ENCODE data around the gene TFG.
A peak's percentile ranks its signal among the peaks of the same experiment; 100 is the strongest.
"Not testable (repeated sequence)": the region's sequence is repeated elsewhere in the genome, so short reads cannot be mapped to it uniquely, and the experiment has no call there.

Gene TFG
- 48.6 to 89.4 (median 75.9) reads per million in 9 experiments for total RNA-seq

DNA sequence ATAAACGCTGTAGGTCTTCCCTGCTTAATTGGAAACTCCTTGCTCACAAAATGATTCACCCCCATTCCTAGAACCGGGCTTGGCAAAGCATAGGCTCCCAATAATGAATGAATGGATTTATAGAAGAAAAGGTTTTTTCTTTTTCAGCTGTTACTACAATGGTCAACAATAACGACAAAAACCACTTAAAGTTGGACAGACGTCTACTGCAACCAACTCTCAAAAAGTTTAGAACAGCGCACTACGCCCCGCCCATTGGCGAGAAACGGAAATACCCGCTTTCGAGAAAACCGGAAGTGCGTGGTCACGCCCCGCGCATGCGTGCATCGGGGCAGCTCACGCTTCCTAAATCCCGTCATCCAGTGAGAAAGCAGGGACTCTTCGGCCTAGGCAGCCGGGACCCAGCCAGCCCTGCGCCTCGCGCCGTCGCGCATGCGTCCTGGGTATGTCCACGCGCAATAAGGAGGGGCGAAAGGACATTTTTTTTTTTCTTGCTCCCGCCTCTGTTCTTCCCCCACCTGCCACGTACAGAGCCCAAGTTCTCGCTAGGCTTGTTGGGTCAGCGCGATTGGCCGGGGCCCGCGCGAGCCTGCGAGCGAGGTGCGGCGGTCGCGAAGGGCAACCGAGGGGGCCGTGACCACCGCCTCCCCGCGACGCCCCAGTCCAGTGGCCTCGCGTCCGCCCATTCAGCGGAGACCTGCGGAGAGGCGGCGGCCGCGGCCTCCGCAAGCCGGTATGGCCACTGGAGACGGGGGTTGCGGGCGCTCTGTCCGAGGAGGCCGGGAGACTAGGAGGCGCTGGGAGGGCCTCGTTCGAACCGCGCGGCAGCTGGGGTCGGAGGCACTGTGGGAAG, at the start of gene TFG:
Gene TFG, plus strand, starts transcription at position 506 of the 853 bp plus-strand sequence. CDS start 4,192 bp downstream, outside the sequence.
- H3K27me3 Mint-ChIP-seq, result peaks cover 17 to 22% of the 10 kb centered on the region in 2 donors
- H3K9me3 Mint-ChIP-seq, result peaks cover 5 to 8% of the 10 kb centered on the region in 2 donors
- H3K4me1 Mint-ChIP-seq (ENCODE audit: low read depth in 2 of 2), result peaks cover 24 to 53% of the 10 kb centered on the region in 2 donors
- H3K4me3 Mint-ChIP-seq, result peak within 1 kb of the TSS; percentile 88 to 89
- peak within 1 kb of the TSS; percentile 98 to 99 for H3K27ac Mint-ChIP-seq
- peak; percentile 96 to 97 (median 97) for DNase-seq
- peaks cover 30% of the 10 kb centered on the region for H3K36me3 Mint-ChIP-seq (ENCODE audit: insufficient read depth)
- peak; percentile 91 for ATAC-seq (replicated peaks)

DNA sequence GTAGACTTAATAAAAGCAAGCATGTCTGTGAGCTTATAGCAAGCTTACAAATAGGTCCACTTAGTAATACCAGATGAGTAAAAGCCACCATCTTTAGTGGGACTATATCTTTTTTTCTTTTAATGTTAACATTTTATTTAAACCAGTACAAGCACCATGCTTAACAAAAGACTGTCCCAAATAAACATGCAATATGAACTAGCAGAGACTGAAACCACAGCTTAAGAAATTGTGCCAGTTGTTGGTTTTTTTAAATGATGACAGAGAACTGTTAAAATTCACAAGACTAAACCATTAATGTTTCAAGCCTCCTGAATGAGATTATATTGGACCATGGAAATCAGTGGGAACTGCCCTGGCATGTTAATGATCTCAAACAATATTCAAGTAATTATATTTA, 48.0 kb upstream of the TFG start:
- H3K4me3 Mint-ChIP-seq; H3K9me3 Mint-ChIP-seq; H3K4me1 Mint-ChIP-seq (ENCODE audit: low read depth in 2 of 2); H3K27ac Mint-ChIP-seq; DNase-seq; ATAC-seq (replicated peaks); H3K36me3 Mint-ChIP-seq (ENCODE audit: insufficient read depth): not testable (repeated sequence)
- H3K27me3 Mint-ChIP-seq, result peaks cover 10 to 28% of the 10 kb centered on the region in 2 donors

DNA sequence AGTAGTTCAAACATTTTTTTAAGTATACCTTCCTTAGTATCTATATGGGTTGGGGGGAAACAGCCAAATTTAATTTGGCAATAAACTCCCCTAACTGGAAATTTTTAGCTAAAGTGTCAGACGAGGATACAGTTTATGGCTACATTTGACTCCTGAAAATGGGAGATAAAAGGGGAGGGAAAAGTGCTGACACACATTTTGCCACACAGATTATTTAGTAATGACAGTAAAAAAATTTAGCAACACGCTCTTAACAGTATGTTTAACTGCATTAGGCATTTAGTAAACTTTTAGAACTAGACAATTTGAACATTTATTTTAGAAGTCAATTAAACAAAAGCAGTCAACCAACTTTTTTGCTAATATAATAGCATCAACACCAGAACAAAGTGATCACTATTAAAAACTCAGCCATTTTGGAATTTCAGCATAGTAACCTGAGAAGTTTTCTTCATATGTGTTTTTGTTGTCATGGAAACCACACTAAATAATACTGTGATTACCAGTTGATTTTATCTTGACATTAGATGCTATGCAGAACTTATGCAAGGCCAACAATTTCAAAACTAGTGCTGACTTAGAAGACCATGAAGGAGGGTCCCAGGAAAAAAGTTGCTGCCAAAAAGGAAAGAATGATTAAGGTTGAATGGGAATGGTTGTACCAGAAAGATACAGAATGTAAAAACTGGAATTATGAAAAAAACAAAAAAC, 47.0 kb upstream of the TFG start:
- DNase-seq, result no peak
- Mint-ChIP-seq H3K36me3 (ENCODE audit: insufficient read depth) (no peaks in the 10 kb centered on the region), H3K27me3 (peaks cover 10 to 28% of the 10 kb centered on the region in 2 donors), H3K4me1 (ENCODE audit: low read depth in 2 of 2) (peaks cover 5 to 6% of the 10 kb centered on the region in 2 donors), H3K27ac (no peak overlapping the region), H3K4me3 (no peak overlapping the region), H3K9me3 (no peaks in the 10 kb centered on the region)
- ATAC-seq (replicated peaks), result no peak

GRCh38 chr3:100665230-100665629, 44.1 kb upstream of the TFG start:
- Mint-ChIP-seq H3K4me1 (ENCODE audit: low read depth in 2 of 2) (peaks cover 5 to 6% of the 10 kb centered on the region in 2 donors), H3K27ac (no peak overlapping the region), H3K27me3 (peaks cover 11 to 19% of the 10 kb centered on the region in 2 donors), H3K4me3 (peak overlapping the region in 1 of 2 donors; percentile 9), H3K36me3 (ENCODE audit: insufficient read depth) (no peaks in the 10 kb centered on the region), H3K9me3 (peaks cover 0 to 3% of the 10 kb centered on the region in 2 donors)
- DNase-seq (no peak), ATAC-seq (replicated peaks) (peak; percentile 22)

DNA sequence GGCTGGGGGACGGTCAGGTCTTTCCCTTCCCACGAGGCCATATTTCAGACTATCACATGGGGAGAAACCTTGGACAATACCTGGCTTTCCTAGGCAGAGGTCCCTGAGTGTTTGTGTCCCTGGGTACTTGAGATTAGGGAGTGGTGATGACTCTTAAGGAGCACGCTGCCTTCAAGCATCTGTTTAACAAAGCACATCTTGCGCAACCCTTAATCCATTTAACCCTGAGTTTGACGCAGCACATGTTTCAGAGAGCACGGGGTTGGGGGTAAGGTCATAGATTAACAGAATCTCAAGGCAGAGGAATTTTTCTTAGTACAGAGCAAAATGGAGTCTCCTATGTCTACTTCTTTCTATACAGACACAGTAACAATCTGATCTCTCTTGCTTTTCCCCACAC, 42.6 kb upstream of the TFG start:
- H3K27ac Mint-ChIP-seq; H3K4me1 Mint-ChIP-seq (ENCODE audit: low read depth in 2 of 2); DNase-seq; H3K4me3 Mint-ChIP-seq; ATAC-seq (replicated peaks); H3K36me3 Mint-ChIP-seq (ENCODE audit: insufficient read depth): not testable (repeated sequence)
- peaks cover 3 to 12% of the 10 kb centered on the region in 2 donors for H3K9me3 Mint-ChIP-seq
- H3K27me3 Mint-ChIP-seq, result peaks cover 19 to 20% of the 10 kb centered on the region in 2 donors

GRCh38 chr3:100667316-100667715, 42.0 kb upstream of the TFG start:
- not testable (repeated sequence) for ATAC-seq (replicated peaks); H3K4me3 Mint-ChIP-seq; H3K36me3 Mint-ChIP-seq (ENCODE audit: insufficient read depth); H3K27ac Mint-ChIP-seq; DNase-seq; H3K4me1 Mint-ChIP-seq (ENCODE audit: low read depth in 2 of 2)
- Mint-ChIP-seq H3K9me3 (peaks cover 3 to 12% of the 10 kb centered on the region in 2 donors), H3K27me3 (peaks cover 13 to 17% of the 10 kb centered on the region in 2 donors)

DNA sequence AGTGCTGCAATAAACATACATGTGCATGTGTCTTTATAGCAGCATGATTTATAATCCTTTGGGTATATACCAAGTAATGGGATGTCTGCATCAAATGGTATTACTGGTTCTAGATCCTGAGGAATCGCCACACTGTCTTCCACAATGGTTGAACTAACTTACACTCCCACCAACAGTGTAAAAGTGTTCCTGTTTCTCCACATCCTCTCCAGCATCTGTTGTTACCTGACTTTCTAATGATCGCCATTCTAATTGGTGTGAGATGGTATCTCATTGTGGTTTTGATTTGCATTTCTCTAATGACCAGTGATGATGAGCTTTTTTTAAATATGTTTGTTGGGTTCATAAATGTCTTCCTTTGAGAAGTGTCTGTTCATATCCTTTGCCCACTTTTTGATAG, 38.3 kb upstream of the TFG start:
- Mint-ChIP-seq H3K9me3 (peaks cover 3 to 12% of the 10 kb centered on the region in 2 donors), H3K27me3 (peaks cover 16 to 21% of the 10 kb centered on the region in 2 donors)
- H3K36me3 Mint-ChIP-seq (ENCODE audit: insufficient read depth); DNase-seq; H3K4me1 Mint-ChIP-seq (ENCODE audit: low read depth in 2 of 2); H3K27ac Mint-ChIP-seq; H3K4me3 Mint-ChIP-seq; ATAC-seq (replicated peaks): not testable (repeated sequence)

DNA sequence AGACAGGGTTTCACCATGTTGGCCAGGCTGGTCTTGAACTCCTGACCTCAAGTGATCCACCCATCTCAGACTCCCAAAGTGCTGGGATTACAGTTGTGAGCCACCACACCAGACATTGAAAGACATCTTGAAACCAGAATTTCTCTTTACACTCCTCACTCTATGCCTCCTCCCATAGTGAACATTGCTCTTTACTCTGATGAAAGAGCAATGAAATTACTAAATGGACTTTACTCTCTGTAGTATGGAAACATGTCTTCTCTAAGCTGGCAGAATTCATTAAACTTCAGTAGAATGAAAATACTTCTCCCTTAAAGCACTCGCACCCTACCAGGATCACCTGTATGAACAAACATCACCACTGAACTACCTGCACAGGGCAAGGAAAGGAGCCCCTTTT, 27.8 kb upstream of the TFG start:
- no peak for DNase-seq
- Mint-ChIP-seq H3K9me3 (no peaks in the 10 kb centered on the region), H3K36me3 (ENCODE audit: insufficient read depth) (no peaks in the 10 kb centered on the region), H3K4me3 (no peak overlapping the region), H3K27me3 (peaks cover 9 to 44% of the 10 kb centered on the region in 2 donors), H3K4me1 (ENCODE audit: low read depth in 2 of 2) (no peaks in the 10 kb centered on the region), H3K27ac (no peak overlapping the region)
- no peak for ATAC-seq (replicated peaks)

DNA sequence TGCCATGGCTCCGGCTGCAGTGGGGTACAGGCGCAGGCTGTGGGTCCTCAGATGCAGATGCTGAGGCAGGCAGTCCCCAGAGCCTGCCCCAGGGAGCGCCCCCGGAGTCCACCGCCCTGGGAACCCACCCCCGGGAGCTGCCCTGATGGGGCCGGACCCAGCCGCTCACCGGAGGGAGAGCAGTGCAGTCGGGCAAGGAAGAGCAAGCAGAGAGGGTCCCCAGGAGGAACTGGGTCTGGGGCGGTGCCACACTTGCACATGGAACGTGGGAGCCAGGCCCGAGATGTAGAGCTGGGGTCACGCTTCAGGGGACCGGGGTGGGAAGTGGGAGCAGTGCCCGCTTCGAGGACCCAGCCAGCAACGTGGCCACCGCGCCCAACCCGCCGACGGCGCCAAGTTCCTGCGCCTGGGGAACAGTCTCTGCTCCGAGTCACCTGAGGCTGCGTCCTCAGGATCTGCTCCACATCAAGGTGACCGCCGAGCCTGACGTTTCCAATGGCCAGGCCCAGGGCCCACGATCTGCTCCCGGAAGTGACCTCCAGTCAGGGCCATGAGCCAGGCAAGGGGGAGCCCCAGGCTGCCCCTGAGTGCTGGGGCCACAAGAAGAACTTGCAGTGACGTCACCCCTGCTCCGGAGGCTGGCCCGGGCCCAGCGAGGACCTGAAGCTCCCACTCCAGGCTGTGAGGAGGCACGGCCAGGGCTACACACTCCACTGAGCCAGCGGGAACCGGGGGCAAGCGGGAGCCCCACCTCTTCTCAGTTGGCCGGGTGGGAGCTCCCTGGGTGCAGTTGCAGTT, 27.0 kb upstream of the TFG start:
- Mint-ChIP-seq H3K36me3 (ENCODE audit: insufficient read depth) (no peaks in the 10 kb centered on the region), H3K27me3 (peaks cover 9 to 41% of the 10 kb centered on the region in 2 donors), H3K27ac (no peak overlapping the region), H3K4me1 (ENCODE audit: low read depth in 2 of 2) (no peaks in the 10 kb centered on the region), H3K4me3 (no peak overlapping the region), H3K9me3 (no peaks in the 10 kb centered on the region)
- no peak for DNase-seq
- ATAC-seq (replicated peaks), result no peak

DNA sequence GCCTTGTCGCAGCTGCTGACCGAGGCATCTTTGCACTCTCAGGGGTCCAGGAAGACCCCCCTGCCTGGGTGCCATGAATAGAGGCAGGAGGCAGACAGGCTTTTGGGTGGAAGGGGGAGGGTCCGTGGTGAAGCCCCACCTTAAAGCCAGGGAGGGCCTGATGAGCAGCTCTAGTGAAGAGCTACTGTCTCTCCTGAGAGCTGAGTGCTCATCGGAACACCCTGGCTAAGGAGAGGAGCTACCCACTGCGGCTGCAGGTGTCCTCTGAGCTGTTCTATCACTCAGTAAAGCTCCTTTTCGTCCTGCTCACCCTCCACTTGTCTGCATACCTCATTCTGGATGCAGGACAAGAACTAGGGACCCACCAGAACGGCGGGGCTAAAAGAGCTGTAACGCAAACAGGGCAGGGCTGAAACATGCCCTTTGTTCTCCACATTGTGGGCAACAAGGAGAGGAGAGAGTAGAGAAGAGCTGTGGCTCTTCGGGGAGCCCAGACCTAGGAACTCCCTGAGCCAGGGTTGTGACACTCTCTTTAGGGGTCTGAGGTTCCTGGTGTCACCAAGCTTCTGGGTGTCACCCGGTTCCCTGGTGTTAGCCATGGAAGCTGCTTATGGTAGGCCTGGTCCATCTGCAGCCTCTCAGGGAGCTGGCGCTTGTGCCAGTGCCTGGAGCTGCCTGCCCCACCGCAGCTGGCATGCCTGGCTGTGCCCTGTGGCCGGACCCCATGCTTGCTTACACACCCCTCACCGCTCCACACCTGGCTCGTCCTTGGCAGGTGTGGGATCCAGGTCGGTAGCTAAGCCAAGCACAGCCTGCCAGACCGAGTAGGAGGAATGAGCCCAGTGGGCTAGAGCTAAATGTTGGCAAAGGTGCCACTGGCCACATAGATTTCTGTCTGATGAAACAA, 26.2 kb upstream of the TFG start:
- no peaks in the 10 kb centered on the region for H3K36me3 Mint-ChIP-seq (ENCODE audit: insufficient read depth)
- H3K4me3 Mint-ChIP-seq, result no peak overlapping the region
- ATAC-seq (replicated peaks), result no peak
- H3K9me3 Mint-ChIP-seq, result no peaks in the 10 kb centered on the region
- H3K4me1 Mint-ChIP-seq (ENCODE audit: low read depth in 2 of 2), result no peaks in the 10 kb centered on the region
- H3K27me3 Mint-ChIP-seq, result peaks cover 6 to 38% of the 10 kb centered on the region in 2 donors
- no peak overlapping the region for H3K27ac Mint-ChIP-seq
- DNase-seq, result no peak

GRCh38 chr3:100693225-100693624, 16.1 kb upstream of the TFG start:
- no peaks in the 10 kb centered on the region for H3K36me3 Mint-ChIP-seq (ENCODE audit: insufficient read depth)
- no peaks in the 10 kb centered on the region for H3K9me3 Mint-ChIP-seq
- no peak overlapping the region for H3K4me3 Mint-ChIP-seq
- no peak overlapping the region for H3K27ac Mint-ChIP-seq
- no peaks in the 10 kb centered on the region for H3K4me1 Mint-ChIP-seq (ENCODE audit: low read depth in 2 of 2)
- DNase-seq, result no peak
- no peak for ATAC-seq (replicated peaks)
- peaks cover 77 to 92% of the 10 kb centered on the region in 2 donors for H3K27me3 Mint-ChIP-seq

DNA sequence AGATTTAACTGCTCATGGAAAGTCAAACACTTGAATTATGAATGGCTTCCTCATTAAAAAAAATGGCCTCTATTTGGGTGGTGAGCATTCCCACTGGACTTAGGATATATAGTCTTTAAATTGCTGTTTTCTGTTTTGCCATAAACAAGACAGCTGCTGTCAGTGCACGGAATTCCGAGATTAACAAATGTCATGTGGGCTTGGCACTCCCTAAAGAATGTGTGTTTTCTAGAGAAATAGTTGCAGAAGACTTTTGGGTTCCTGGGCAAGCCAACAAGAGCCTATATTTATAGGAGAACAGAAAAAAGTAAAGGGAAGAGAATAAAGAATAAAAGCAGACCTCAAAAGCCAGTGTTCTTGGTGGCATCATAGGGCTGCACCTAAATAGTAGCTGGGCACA, 13.6 kb upstream of the TFG start:
- Mint-ChIP-seq H3K4me1 (ENCODE audit: low read depth in 2 of 2) (no peaks in the 10 kb centered on the region), H3K9me3 (no peaks in the 10 kb centered on the region), H3K27me3 (peaks cover 73 to 89% of the 10 kb centered on the region in 2 donors), H3K36me3 (ENCODE audit: insufficient read depth) (no peaks in the 10 kb centered on the region), H3K27ac (no peak overlapping the region), H3K4me3 (no peak overlapping the region)
- DNase-seq (no peak), ATAC-seq (replicated peaks) (no peak)

Data from effector memory CD8-positive, alpha-beta T cell (primary cell).